Chondrocyte (in vitro differentiated cells): ENCODE measurements around the gene NT5E. TPM values are rescaled to one million over a fixed set of nuclear protein-coding genes. Genes with fewer than 3 reads are reported as not detected.

Experiments
- DNase-seq: peaks from one replicate; pipeline ENCODE4 v3.0.0; 2021; ENCODE audit warnings: mixed read lengths, low spot score
- H3K27ac Mint-ChIP-seq: one replicate; pipeline ENCODE4 v1.8.0; 2021; ENCODE audit warnings: mild to moderate bottlenecking, moderate library complexity, mixed read lengths; ENCODE audit not compliant: unreplicated experiment
- H3K27me3 Mint-ChIP-seq: 2 replicates; pipeline ENCODE4 v1.8.0; 2021; ENCODE audit warnings: low read depth, mixed read lengths
- H3K36me3 Mint-ChIP-seq: 2 replicates; pipeline ENCODE4 v1.8.0; 2021; ENCODE audit warnings: low read depth, mixed read lengths
- H3K4me1 Mint-ChIP-seq: 2 replicates; pipeline ENCODE4 v1.8.0; 2021; ENCODE audit warnings: low read depth, mild to moderate bottlenecking, mixed read lengths
- H3K4me3 Mint-ChIP-seq: one replicate; pipeline ENCODE4 v1.8.0; 2021; ENCODE audit warnings: mild to moderate bottlenecking, moderate library complexity, mixed read lengths; ENCODE audit not compliant: unreplicated experiment
- H3K9me3 Mint-ChIP-seq: 2 replicates; pipeline ENCODE4 v1.8.0; 2021; ENCODE audit warnings: low read depth, mixed read lengths
- CTCF ChIP-seq: fragments of 200-600 bp; sonication (generic); IDR thresholded peaks from 2 replicates; pipeline ENCODE4 v1.5.0; 2021; ENCODE audit warnings: antibody characterized with exemption, mild to moderate bottlenecking, moderate library complexity
- long read RNA-seq: library from polyadenylated mRNA; stranded (forward); transcript quantifications from one replicate; pipeline ENCODE4 v2.0.0, GENCODE V29; 2021
- total RNA-seq: library from RNA; stranded (reverse); gene quantifications from 3 replicates; pipeline ENCODE4 v1.2.1, GENCODE V29; 2021

The NT5E gene
- total RNA-seq = 43.1 to 49.0 TPM (median 48.7 TPM) in 3 replicates
- long read RNA-seq, transcript NT5E-201 (9 exons, 3,548 nt) = major isoform, 38 of 77 reads
- long read RNA-seq, transcript NT5E-202 (3 exons, 974 nt) = minor isoform, 6 of 77 reads
- long read RNA-seq, partial matches to known transcripts = 2 of 77 reads
- long read RNA-seq, other reads (novel, unspliced or antisense) = 30 of 77 reads

GRCh38 chr6:85449818-85450759 is at the start of gene NT5E:
Gene NT5E, plus strand, starts transcription at chr6:85450083. Its CDS starts 57 bp downstream, at chr6:85450140.
- Mint-ChIP-seq H3K27ac (peak within 1 kb of the TSS; percentile 91), H3K27me3 (no peaks in the 10 kb centered on the region), H3K4me1 (peaks cover 55% of the 10 kb centered on the region), H3K36me3 (peaks cover 1% of the 10 kb centered on the region), H3K9me3 (no peaks in the 10 kb centered on the region), H3K4me3 (peak within 1 kb of the TSS; percentile 96)
- TF ChIP-seq CTCF = peak; percentile 45
- DNase-seq = peak; percentile 95

DNA sequence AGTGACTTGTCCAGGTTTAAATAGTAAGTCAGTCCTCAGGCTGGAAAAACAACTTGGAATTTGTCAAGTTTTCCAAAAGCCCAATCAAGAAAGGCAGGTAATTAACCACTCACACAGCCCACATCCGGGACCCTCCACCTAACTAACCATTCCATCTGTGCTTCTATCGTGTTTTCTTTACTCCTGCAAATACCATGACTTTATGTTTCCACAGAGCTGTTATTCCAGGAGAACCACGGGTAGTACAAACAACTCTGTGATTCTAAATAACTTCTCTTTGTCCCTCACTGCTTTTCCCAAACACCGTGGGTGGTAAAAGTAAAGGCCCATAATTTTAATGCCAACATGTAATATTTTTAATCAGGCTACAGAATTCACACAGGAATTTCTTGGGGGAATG is 49.6 kb upstream of the NT5E start:
- Mint-ChIP-seq H3K9me3 (peaks cover 2% of the 10 kb centered on the region), H3K27me3 (no peaks in the 10 kb centered on the region), H3K4me3 (no peak overlapping the region), H3K4me1 (peaks cover 61% of the 10 kb centered on the region), H3K36me3 (no peaks in the 10 kb centered on the region), H3K27ac (peak overlapping the region; percentile 23)
- TF ChIP-seq CTCF = no peak
- no peak for DNase-seq

DNA sequence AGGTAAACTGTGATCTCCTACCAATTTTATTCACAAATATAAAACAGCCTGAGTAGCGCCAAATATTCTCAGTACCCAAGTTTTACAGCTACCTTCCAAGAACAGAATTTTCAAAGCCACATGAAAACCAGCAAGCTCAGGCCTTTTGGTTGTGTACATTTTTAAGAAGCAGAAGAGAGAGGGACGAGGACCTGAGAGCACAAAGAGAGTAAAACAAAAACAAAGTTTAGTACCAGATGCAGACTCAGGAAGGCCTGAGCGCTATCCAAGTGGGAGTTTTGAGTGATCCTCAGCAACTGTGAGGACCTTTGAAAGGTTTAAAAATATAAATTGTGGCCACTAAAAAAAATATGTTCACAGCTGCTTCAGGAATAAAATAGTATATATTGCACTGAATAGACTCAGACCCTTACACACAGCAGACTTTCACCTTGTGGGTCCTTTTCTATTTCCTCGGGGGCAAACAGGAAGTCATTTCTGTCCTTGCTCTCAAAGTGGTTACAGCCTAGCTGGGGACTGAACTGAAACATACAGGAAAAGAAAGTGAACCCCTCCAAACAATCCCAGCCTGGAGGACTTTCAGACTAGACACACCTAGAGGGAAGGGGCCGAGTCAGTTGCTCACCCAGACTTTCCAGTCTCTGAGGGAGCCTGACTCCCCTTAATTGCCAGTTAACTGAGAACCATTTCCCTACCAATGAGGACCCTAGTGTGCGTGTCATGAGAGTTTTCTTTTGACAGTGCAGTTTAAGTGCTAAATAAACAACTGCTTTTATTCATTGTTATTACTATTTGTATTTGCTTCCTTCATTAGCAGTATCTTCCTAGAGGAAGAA is 48.5 kb upstream of the NT5E start:
- DNase-seq = no peak
- Mint-ChIP-seq H3K27me3 (no peaks in the 10 kb centered on the region), H3K4me1 (peaks cover 72% of the 10 kb centered on the region), H3K27ac (peak overlapping the region; percentile 42), H3K4me3 (no peak overlapping the region), H3K9me3 (peaks cover 2% of the 10 kb centered on the region), H3K36me3 (no peaks in the 10 kb centered on the region)
- no peak for TF ChIP-seq CTCF

DNA sequence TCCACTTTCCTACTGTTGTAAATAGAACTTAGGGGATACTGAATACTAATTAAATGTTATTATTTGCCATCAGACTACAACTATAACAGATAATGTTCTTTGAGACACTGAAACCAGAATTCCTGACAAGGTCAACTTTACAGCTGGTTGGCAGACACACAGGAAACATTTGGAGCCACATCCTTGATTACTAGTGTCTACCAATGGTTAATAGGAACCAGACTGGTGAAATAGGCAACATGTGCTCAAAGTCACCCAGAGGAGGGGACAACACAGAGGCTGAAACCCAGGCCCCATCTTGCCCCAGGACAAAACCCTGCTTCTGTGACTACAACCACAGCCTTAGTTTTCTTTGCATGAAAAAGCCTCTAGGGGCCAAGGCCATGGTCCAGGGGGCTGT is 47.8 kb upstream of the NT5E start:
- Mint-ChIP-seq H3K36me3 (no peaks in the 10 kb centered on the region), H3K4me1 (peaks cover 78% of the 10 kb centered on the region), H3K9me3 (no peaks in the 10 kb centered on the region), H3K27me3 (no peaks in the 10 kb centered on the region), H3K4me3 (no peak overlapping the region), H3K27ac (no peak overlapping the region)
- TF ChIP-seq CTCF = no peak
- DNase-seq = no peak

DNA sequence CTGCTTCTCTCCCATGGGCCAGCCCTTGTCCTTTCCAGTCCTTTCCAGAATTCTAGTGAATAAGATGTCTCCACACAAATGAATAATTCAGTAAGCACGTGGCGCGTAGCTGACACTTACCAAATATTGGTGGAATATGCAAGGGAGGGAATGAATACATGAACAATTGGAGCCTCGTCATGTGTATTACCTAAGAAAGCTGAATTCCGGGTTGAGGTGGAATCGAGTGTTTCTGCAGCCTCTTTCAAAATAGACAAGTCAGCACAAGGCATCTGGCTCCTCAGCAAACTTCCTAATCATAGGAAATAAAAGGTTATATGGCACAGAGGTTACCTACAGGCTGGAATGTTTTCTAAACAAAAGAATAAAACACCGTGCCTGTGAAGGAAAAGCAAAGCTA is 47.0 kb upstream of the NT5E start:
- peak overlapping the region; percentile 96 for H3K27ac Mint-ChIP-seq
- H3K4me1 Mint-ChIP-seq = peaks cover 82% of the 10 kb centered on the region
- DNase-seq = no peak
- no peaks in the 10 kb centered on the region for H3K27me3 Mint-ChIP-seq
- no peak for TF ChIP-seq CTCF
- no peaks in the 10 kb centered on the region for H3K36me3 Mint-ChIP-seq
- H3K9me3 Mint-ChIP-seq = no peaks in the 10 kb centered on the region
- H3K4me3 Mint-ChIP-seq = no peak overlapping the region
